ENCODE results near the gene GSDME. TPM values are rescaled to one million over a fixed set of nuclear protein-coding genes. Genes with fewer than 3 reads are reported as not detected.
A peak's percentile ranks its signal among the peaks of the same experiment; 100 is the strongest.

Gene GSDME
- total RNA-seq, 4 donors from 2014 or later, result 3.1 to 5.2 (median 3.9) TPM

- no peaks in the 10 kb centered on the region for H3K9me3 ChIP-seq
- peaks cover 0 to 8% of the 10 kb centered on the region in 2 donors for H3K4me1 ChIP-seq
- intact Hi-C loops (cut with DNase I; ENCODE audit: low total_unique reads), result no loop called here
- no peak overlapping the region for H3K27ac ChIP-seq
- H3K4me3 ChIP-seq, result no peak overlapping the region
- H3K36me3 ChIP-seq, result no peaks in the 10 kb centered on the region
- TF ChIP-seq CTCF (IDR thresholded peaks at IDR 0.05 in 4 of 5, conservative IDR thresholded peaks at IDR 0.05 in 1 of 5) (no peak), POLR2A (IDR thresholded peaks at IDR 0.05) (no peak)
- DNase-seq (no peak), ATAC-seq (no peak)
- no peaks in the 10 kb centered on the region for H3K27me3 ChIP-seq
- in situ Hi-C loops (cut with MboI; ENCODE audit: low sequenced_read_pairs in 4 of 4), result no loop called here
Observed at GRCh38 chr7:24718977-24719491, 38.2 kb downstream of the GSDME start.

GRCh38 chr7:24718431-24718831 is 38.8 kb downstream of the GSDME start:
- intact Hi-C loops (cut with DNase I; ENCODE audit: low total_unique reads) (no loop called here), in situ Hi-C loops (cut with MboI; ENCODE audit: low sequenced_read_pairs in 4 of 4) (no loop called here)
- Histone ChIP-seq H3K9me3 (no peaks in the 10 kb centered on the region), H3K36me3 (no peaks in the 10 kb centered on the region), H3K4me1 (peaks cover 0 to 8% of the 10 kb centered on the region in 2 donors), H3K4me3 (no peak overlapping the region), H3K27me3 (no peaks in the 10 kb centered on the region), H3K27ac (no peak overlapping the region)
- DNase-seq, result no peak
- TF ChIP-seq POLR2A (IDR thresholded peaks at IDR 0.05) (no peak), CTCF (IDR thresholded peaks at IDR 0.05 in 4 of 5, conservative IDR thresholded peaks at IDR 0.05 in 1 of 5) (no peak)
- no peak for ATAC-seq

- Histone ChIP-seq H3K27ac (peak overlapping the region in 1 of 4 donors; percentile 6), H3K9me3 (no peaks in the 10 kb centered on the region), H3K4me1 (peaks cover 0 to 8% of the 10 kb centered on the region in 2 donors), H3K27me3 (no peaks in the 10 kb centered on the region), H3K4me3 (no peak overlapping the region), H3K36me3 (no peaks in the 10 kb centered on the region)
- intact Hi-C loops (cut with DNase I; ENCODE audit: low total_unique reads), result no loop called here
- TF ChIP-seq POLR2A (IDR thresholded peaks at IDR 0.05) (no peak), CTCF (IDR thresholded peaks at IDR 0.05 in 4 of 5, conservative IDR thresholded peaks at IDR 0.05 in 1 of 5) (no peak)
- no peak for DNase-seq
- ATAC-seq, result peak in 1 of 2 donors; percentile 13
- in situ Hi-C loops (cut with MboI; ENCODE audit: low sequenced_read_pairs in 4 of 4), result no loop called here
Observed at GRCh38 chr7:24717694-24718320, 39.5 kb downstream of the GSDME start.

GRCh38 chr7:24717247-24717622 is 40.0 kb downstream of the GSDME start:
- H3K4me3 ChIP-seq, result no peak overlapping the region
- DNase-seq (no peak), ATAC-seq (no peak)
- TF ChIP-seq CTCF (IDR thresholded peaks at IDR 0.05 in 4 of 5, conservative IDR thresholded peaks at IDR 0.05 in 1 of 5), result no peak
- TF ChIP-seq POLR2A (IDR thresholded peaks at IDR 0.05), result no peak
- H3K9me3 ChIP-seq, result no peaks in the 10 kb centered on the region
- peaks cover 0 to 8% of the 10 kb centered on the region in 2 donors for H3K4me1 ChIP-seq
- H3K27ac ChIP-seq, result no peak overlapping the region
- no peaks in the 10 kb centered on the region for H3K36me3 ChIP-seq
- in situ Hi-C loops (cut with MboI; ENCODE audit: low sequenced_read_pairs in 4 of 4) (no loop called here), intact Hi-C loops (cut with DNase I; ENCODE audit: low total_unique reads) (no loop called here)
- H3K27me3 ChIP-seq, result no peaks in the 10 kb centered on the region
